Kidney epithelial cell (primary cell): ENCODE data around the gene TRMT61B. TPM values are rescaled to one million over a fixed set of nuclear protein-coding genes. Genes with fewer than 3 reads are reported as not detected.

ENCODE experiments used
- DNase-seq: peaks from one replicate; pipeline ENCODE4 v3.0.0-alpha.2; 2010; ENCODE audit warnings: low read depth
- H3K27me3 ChIP-seq: 2 replicates; pipeline ENCODE4 v1.6.0; 2011; ENCODE audit warnings: low read length; ENCODE audit not compliant: control insufficient read depth, insufficient read depth
- H3K36me3 ChIP-seq: 2 replicates; pipeline ENCODE4 v1.5.1; 2011; ENCODE audit warnings: low read length; ENCODE audit not compliant: control insufficient read depth, insufficient read depth
- H3K4me3 ChIP-seq: 2 replicates; pipeline ENCODE4 v1.5.1; 2011; ENCODE audit warnings: low read depth, mild to moderate bottlenecking, control low read depth, low read length
- CTCF ChIP-seq: IDR thresholded peaks from 2 replicates; pipeline ENCODE4 v1.5.1; 2011; ENCODE audit warnings: mild to moderate bottlenecking, moderate library complexity, low read length, control low read depth, inconsistent platforms; ENCODE audit not compliant: insufficient read depth, poor library complexity, severe bottlenecking
- total RNA-seq: library from RNA; depleted of rRNA; stranded (reverse); fragments of >200 nt; gene quantifications from 2 replicates; pipeline ENCODE4 v1.2.3, GENCODE V29; 2015

Gene TRMT61B
- total RNA-seq, 1 donor from 2014 or later, result 9.9 TPM

- Histone ChIP-seq H3K36me3 (no peaks in the 10 kb centered on the region), H3K27me3 (no peaks in the 10 kb centered on the region), H3K4me3 (no peak overlapping the region)
- no peak for DNase-seq
- no peak for TF ChIP-seq CTCF
Observed at GRCh38 chr2:28824870-28825269, 45.2 kb downstream of the TRMT61B start.

GRCh38 chr2:28824207-28824606 is 45.9 kb downstream of the TRMT61B start:
- Histone ChIP-seq H3K36me3 (no peaks in the 10 kb centered on the region), H3K27me3 (no peaks in the 10 kb centered on the region), H3K4me3 (no peak overlapping the region)
- no peak for TF ChIP-seq CTCF
- DNase-seq, result no peak

GRCh38 chr2:28822036-28822435 is 48.1 kb downstream of the TRMT61B start:
- TF ChIP-seq CTCF, result no peak

GRCh38 chr2:28821295-28821958 is 48.7 kb downstream of the TRMT61B start:
- peak; percentile 38 for DNase-seq
- Histone ChIP-seq H3K4me3 (no peak overlapping the region), H3K36me3 (no peaks in the 10 kb centered on the region), H3K27me3 (no peaks in the 10 kb centered on the region)
- peak; percentile 69 for TF ChIP-seq CTCF

More at GRCh38 chr2:28822036-28822435, 48.1 kb downstream of the TRMT61B start:
- Histone ChIP-seq H3K36me3 (no peaks in the 10 kb centered on the region), H3K4me3 (no peak overlapping the region), H3K27me3 (no peaks in the 10 kb centered on the region)
- no peak for DNase-seq

GRCh38 chr2:28818053-28818452 is 52.1 kb downstream of the TRMT61B start:
- H3K27me3 ChIP-seq, result no peaks in the 10 kb centered on the region
- no peaks in the 10 kb centered on the region for H3K36me3 ChIP-seq
- no peak overlapping the region for H3K4me3 ChIP-seq
- no peak for TF ChIP-seq CTCF
- DNase-seq, result no peak

GRCh38 chr2:28810384-28811285 is 59.5 kb downstream of the TRMT61B start, which contains the start of gene SPDYA:
TSS of gene SPDYA (plus strand) at chr2:28810834. CDS start at chr2:28816015, 5,181 bp downstream.
- peak; percentile 19 for DNase-seq
- peak within 1 kb of the TSS; percentile 42 for H3K4me3 ChIP-seq
- H3K36me3 ChIP-seq, result no peaks in the 10 kb centered on the region
- TF ChIP-seq CTCF, result no peak
- H3K27me3 ChIP-seq, result no peaks in the 10 kb centered on the region
